ENCODE results near the gene OR14A16.

The OR14A16 gene, protein sequence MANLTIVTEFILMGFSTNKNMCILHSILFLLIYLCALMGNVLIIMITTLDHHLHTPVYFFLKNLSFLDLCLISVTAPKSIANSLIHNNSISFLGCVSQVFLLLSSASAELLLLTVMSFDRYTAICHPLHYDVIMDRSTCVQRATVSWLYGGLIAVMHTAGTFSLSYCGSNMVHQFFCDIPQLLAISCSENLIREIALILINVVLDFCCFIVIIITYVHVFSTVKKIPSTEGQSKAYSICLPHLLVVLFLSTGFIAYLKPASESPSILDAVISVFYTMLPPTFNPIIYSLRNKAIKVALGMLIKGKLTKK

GRCh38 chr1:247824023-247824422 lies at the start of gene OR14A16:
Gene OR14A16, minus strand, starts transcription at chr1:247824119. Its CDS starts 8,390 bp downstream, at chr1:247815729.
- TF ChIP-seq, protein P1, sequence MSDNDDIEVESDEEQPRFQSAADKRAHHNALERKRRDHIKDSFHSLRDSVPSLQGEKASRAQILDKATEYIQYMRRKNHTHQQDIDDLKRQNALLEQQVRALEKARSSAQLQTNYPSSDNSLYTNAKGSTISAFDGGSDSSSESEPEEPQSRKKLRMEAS (IDR thresholded peaks at IDR 0.05), result no peak
- TF ChIP-seq YY1 (IDR thresholded peaks at IDR 0.05; ENCODE audit: low read depth), result no peak
- TF ChIP-seq, protein P2, sequence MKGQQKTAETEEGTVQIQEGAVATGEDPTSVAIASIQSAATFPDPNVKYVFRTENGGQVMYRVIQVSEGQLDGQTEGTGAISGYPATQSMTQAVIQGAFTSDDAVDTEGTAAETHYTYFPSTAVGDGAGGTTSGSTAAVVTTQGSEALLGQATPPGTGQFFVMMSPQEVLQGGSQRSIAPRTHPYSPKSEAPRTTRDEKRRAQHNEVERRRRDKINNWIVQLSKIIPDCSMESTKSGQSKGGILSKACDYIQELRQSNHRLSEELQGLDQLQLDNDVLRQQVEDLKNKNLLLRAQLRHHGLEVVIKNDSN (IDR thresholded peaks at IDR 0.05), result no peak

DNA sequence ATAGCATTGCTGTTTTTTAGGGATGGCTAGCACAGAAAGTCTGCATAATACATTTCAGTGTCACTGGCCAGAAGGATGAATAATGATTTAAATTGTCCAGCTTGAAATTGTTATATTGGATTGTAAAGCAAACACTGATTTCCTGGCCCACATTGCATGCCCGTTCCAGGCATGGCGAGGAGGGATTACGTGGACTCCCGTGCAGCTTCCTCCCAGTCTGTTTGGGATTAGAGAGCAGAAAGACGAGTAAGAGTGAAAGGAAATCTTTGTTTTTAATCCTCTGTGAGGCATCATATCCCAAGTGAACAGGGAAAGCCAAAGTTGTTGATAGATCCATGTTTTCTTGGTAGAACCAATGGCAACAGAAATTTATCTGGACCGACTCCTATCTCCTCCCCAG lies 41.5 kb upstream of the OR14A16 start:
- TF ChIP-seq YY1 (IDR thresholded peaks at IDR 0.05; ENCODE audit: low read depth) (no peak), CEBPB (IDR thresholded peaks at IDR 0.05) (no peak), NFIC (IDR thresholded peaks at IDR 0.05) (no peak), EP300 (IDR thresholded peaks at IDR 0.05; ENCODE audit: borderline replicate concordance) (no peak), FOXM1 (IDR thresholded peaks at IDR 0.05; ENCODE audit: borderline replicate concordance, low read depth) (no peak), TEAD4 (IDR thresholded peaks at IDR 0.05) (no peak), RAD21 (IDR thresholded peaks at IDR 0.05; ENCODE audit: low read depth) (no peak), TCF12 (IDR thresholded peaks at IDR 0.05; ENCODE audit: low read depth) (no peak), TAF1 (IDR thresholded peaks at IDR 0.05; ENCODE audit: low read depth) (no peak), CREB1 (IDR thresholded peaks at IDR 0.05; ENCODE audit: low read depth) (no peak), EGR1 (IDR thresholded peaks at IDR 0.05) (no peak), ZBTB7A (IDR thresholded peaks at IDR 0.05; ENCODE audit: low read depth) (no peak)
- TF ChIP-seq, protein P2 (IDR thresholded peaks at IDR 0.05), result no peak
- TF ChIP-seq, protein P3, sequence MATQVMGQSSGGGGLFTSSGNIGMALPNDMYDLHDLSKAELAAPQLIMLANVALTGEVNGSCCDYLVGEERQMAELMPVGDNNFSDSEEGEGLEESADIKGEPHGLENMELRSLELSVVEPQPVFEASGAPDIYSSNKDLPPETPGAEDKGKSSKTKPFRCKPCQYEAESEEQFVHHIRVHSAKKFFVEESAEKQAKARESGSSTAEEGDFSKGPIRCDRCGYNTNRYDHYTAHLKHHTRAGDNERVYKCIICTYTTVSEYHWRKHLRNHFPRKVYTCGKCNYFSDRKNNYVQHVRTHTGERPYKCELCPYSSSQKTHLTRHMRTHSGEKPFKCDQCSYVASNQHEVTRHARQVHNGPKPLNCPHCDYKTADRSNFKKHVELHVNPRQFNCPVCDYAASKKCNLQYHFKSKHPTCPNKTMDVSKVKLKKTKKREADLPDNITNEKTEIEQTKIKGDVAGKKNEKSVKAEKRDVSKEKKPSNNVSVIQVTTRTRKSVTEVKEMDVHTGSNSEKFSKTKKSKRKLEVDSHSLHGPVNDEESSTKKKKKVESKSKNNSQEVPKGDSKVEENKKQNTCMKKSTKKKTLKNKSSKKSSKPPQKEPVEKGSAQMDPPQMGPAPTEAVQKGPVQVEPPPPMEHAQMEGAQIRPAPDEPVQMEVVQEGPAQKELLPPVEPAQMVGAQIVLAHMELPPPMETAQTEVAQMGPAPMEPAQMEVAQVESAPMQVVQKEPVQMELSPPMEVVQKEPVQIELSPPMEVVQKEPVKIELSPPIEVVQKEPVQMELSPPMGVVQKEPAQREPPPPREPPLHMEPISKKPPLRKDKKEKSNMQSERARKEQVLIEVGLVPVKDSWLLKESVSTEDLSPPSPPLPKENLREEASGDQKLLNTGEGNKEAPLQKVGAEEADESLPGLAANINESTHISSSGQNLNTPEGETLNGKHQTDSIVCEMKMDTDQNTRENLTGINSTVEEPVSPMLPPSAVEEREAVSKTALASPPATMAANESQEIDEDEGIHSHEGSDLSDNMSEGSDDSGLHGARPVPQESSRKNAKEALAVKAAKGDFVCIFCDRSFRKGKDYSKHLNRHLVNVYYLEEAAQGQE (IDR thresholded peaks at IDR 0.05; ENCODE audit: low read depth), result no peak
- TF ChIP-seq, protein P1 (IDR thresholded peaks at IDR 0.05), result no peak

DNA sequence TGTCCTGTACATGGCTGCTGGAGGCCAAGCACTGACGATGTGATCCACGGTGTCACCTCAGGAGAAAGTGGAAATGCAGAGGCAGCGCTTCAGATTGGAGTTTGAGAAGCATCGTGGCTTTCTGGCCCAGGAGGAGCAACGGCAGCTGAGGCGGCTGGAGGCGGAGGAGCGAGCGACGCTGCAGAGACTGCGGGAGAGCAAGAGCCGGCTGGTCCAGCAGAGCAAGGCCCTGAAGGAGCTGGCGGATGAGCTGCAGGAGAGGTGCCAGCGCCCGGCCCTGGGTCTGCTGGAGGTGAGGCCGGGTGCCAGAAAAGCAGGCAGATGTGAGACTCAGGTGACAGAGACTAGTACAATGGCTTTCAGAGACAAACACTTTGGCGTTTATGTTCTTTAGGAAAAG lies 40.7 kb upstream of the OR14A16 start:
- TF ChIP-seq EGR1 (IDR thresholded peaks at IDR 0.05) (no peak), FOXM1 (IDR thresholded peaks at IDR 0.05; ENCODE audit: borderline replicate concordance, low read depth) (no peak), CEBPB (IDR thresholded peaks at IDR 0.05) (no peak), EP300 (IDR thresholded peaks at IDR 0.05; ENCODE audit: borderline replicate concordance) (no peak), TCF12 (IDR thresholded peaks at IDR 0.05; ENCODE audit: low read depth) (no peak), TAF1 (IDR thresholded peaks at IDR 0.05; ENCODE audit: low read depth) (no peak), CREB1 (IDR thresholded peaks at IDR 0.05; ENCODE audit: low read depth) (no peak), NFIC (IDR thresholded peaks at IDR 0.05) (no peak), TEAD4 (IDR thresholded peaks at IDR 0.05) (no peak), RAD21 (IDR thresholded peaks at IDR 0.05; ENCODE audit: low read depth) (no peak), ZBTB7A (IDR thresholded peaks at IDR 0.05; ENCODE audit: low read depth) (no peak), YY1 (IDR thresholded peaks at IDR 0.05; ENCODE audit: low read depth) (no peak)
- TF ChIP-seq, protein P2 (IDR thresholded peaks at IDR 0.05), result no peak
- TF ChIP-seq, protein P3 (IDR thresholded peaks at IDR 0.05; ENCODE audit: low read depth), result no peak
- TF ChIP-seq, protein P1 (IDR thresholded peaks at IDR 0.05), result no peak

DNA sequence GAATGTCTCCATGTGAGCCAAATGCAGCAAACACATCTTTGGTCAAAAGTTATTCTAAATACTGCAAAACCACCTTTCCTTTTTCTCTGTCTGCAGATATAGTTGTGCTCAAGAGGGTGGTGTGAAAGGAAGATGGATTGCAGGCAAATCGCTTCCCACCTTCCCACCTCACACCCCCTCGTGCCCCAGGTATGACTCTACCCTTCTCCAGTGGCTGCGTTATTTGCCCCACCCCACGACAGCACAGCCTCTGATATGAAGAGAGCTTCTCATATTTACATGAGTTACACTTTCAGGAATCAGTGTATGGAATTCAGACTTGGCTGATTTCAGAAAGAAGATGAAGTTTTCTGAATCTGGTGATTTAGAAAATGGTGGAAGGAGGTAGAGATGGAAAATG lies 38.8 kb upstream of the OR14A16 start:
- TF ChIP-seq, protein P3 (IDR thresholded peaks at IDR 0.05; ENCODE audit: low read depth), result no peak
- TF ChIP-seq ZBTB7A (IDR thresholded peaks at IDR 0.05; ENCODE audit: low read depth), result no peak
- TF ChIP-seq TEAD4 (IDR thresholded peaks at IDR 0.05), result no peak
- no peak for TF ChIP-seq YY1 (IDR thresholded peaks at IDR 0.05; ENCODE audit: low read depth)
- TF ChIP-seq EGR1 (IDR thresholded peaks at IDR 0.05), result no peak
- TF ChIP-seq FOXM1 (IDR thresholded peaks at IDR 0.05; ENCODE audit: borderline replicate concordance, low read depth), result no peak
- TF ChIP-seq, protein P1 (IDR thresholded peaks at IDR 0.05), result no peak
- no peak for TF ChIP-seq RAD21 (IDR thresholded peaks at IDR 0.05; ENCODE audit: low read depth)
- TF ChIP-seq TCF12 (IDR thresholded peaks at IDR 0.05; ENCODE audit: low read depth), result no peak
- TF ChIP-seq, protein P2 (IDR thresholded peaks at IDR 0.05), result no peak
- no peak for TF ChIP-seq TAF1 (IDR thresholded peaks at IDR 0.05; ENCODE audit: low read depth)
- no peak for TF ChIP-seq NFIC (IDR thresholded peaks at IDR 0.05)
- TF ChIP-seq EP300 (IDR thresholded peaks at IDR 0.05; ENCODE audit: borderline replicate concordance), result no peak
- no peak for TF ChIP-seq CREB1 (IDR thresholded peaks at IDR 0.05; ENCODE audit: low read depth)
